IMR-90 (cell line): Measurements from ENCODE around the gene C5orf63. TPM values are rescaled to one million over a fixed set of nuclear protein-coding genes. Genes with fewer than 3 reads are reported as not detected.

Source experiments
- ATAC-seq: fragments of 200-7000 bp; cut with Tn5 transposase; 2 replicates; pipeline ENCODE4 v1.9.1; 2020; ENCODE audit warnings: low read depth, mild to moderate bottlenecking, moderate library complexity
- BruUV-seq: library from RNA; stranded (reverse); fragments of 400-500 nt; replicated peaks from 2 replicates; lab custom pipeline; 2021; lab: Mats Ljungman, UMichigan
- CTCF ChIA-PET: fragments of 300-600 bp; formaldehyde crosslinking; extraction: SDS; loops from one replicate; lab custom pipeline; 2021; ENCODE audit warnings: antibody characterized with exemption; lab: Yijun Ruan, JAX
- POLR2A ChIA-PET: fragments of 300-600 bp; sonication (Branson Sonifier 250); formaldehyde crosslinking; loops from one replicate; lab custom pipeline; 2022; ENCODE audit warnings: antibody characterized with exemption; ENCODE audit not compliant: unreplicated experiment; lab: Charles Lee
- DNase-seq: peaks from one replicate; pipeline ENCODE4 v3.0.0; 2013
- H2AFZ ChIP-seq: replicated peaks from 2 replicates; pipeline ENCODE3; 2013; ENCODE audit warnings: low read length, mild to moderate bottlenecking; ENCODE audit not compliant: poor library complexity
- H2AK5ac ChIP-seq: 2 replicates; pipeline ENCODE4 v1.6.1; 2013; ENCODE audit warnings: low read depth, low read length, inconsistent platforms
- H2AK9ac ChIP-seq: replicated peaks from 2 replicates; pipeline ENCODE3; 2013; ENCODE audit warnings: mild to moderate bottlenecking, low read depth, low read length, moderate library complexity; ENCODE audit not compliant: poor library complexity
- H2BK120ac ChIP-seq: 2 replicates; pipeline ENCODE4 v1.6.1; 2013; ENCODE audit warnings: low read depth, low read length, inconsistent platforms
- H2BK15ac ChIP-seq: 3 replicates; pipeline ENCODE4 v1.6.1; 2013; ENCODE audit warnings: low read depth, low read length, inconsistent platforms
- H2BK20ac ChIP-seq: 2 replicates; pipeline ENCODE4 v1.6.1; 2013; ENCODE audit warnings: low read depth, mild to moderate bottlenecking, inconsistent platforms, low read length, moderate library complexity
- H2BK5ac ChIP-seq: 2 replicates; pipeline ENCODE4 v1.6.1; 2013; ENCODE audit warnings: mild to moderate bottlenecking, low read depth, low read length, inconsistent platforms; ENCODE audit not compliant: poor library complexity, severe bottlenecking
- H3K14ac ChIP-seq: replicated peaks from 2 replicates; pipeline ENCODE4 v1.6.1; 2013; ENCODE audit warnings: low read depth, low read length, inconsistent platforms
- H3K18ac ChIP-seq: 2 replicates; pipeline ENCODE4 v1.6.1; 2013; ENCODE audit warnings: low read depth, low read length, control low read depth
- H3K23ac ChIP-seq: 2 replicates; pipeline ENCODE4 v1.6.1; 2013; ENCODE audit warnings: low read depth, low read length, inconsistent platforms
- H3K27ac ChIP-seq: 2 replicates; pipeline ENCODE4 v1.5.1; 2013; ENCODE audit warnings: mild to moderate bottlenecking, control low read depth, low read length; ENCODE audit not compliant: insufficient read depth
- H3K27me3 ChIP-seq: 2 replicates; pipeline ENCODE4 v1.6.1; 2013; ENCODE audit warnings: low read length; ENCODE audit not compliant: control insufficient read depth, insufficient read depth
- H3K36me3 ChIP-seq: 2 replicates; pipeline ENCODE4 v1.6.1; 2013; ENCODE audit warnings: low read length, mixed read lengths; ENCODE audit not compliant: control insufficient read depth, insufficient read depth
- H3K4ac ChIP-seq: 2 replicates; pipeline ENCODE4 v1.6.1; 2013; ENCODE audit warnings: low read depth, low read length, inconsistent platforms
- H3K4me1 ChIP-seq: 2 replicates; pipeline ENCODE4 v1.6.1; 2013; ENCODE audit warnings: low read length, mixed read lengths; ENCODE audit not compliant: control insufficient read depth, insufficient read depth
- H3K4me2 ChIP-seq: 2 replicates; pipeline ENCODE4 v1.6.1; 2013; ENCODE audit warnings: low read depth, mild to moderate bottlenecking, control low read depth, low read length, moderate library complexity
- H3K4me3 ChIP-seq: 2 replicates; pipeline ENCODE4 v1.5.1; 2013; ENCODE audit warnings: low read depth, mild to moderate bottlenecking, control low read depth, low read length, moderate library complexity; ENCODE audit not compliant: insufficient read depth
- H3K56ac ChIP-seq: 2 replicates; pipeline ENCODE4 v1.6.1; 2013; ENCODE audit warnings: low read length, inconsistent platforms; ENCODE audit not compliant: insufficient read depth; ENCODE audit errors: extremely low read depth
- H3K79me1 ChIP-seq, 2 experiments: 2 replicates each; pipeline ENCODE4 v1.6.1; 2013; ENCODE audit warnings: low read length in 2 of 2, inconsistent platforms in 1 of 2, low read depth in 1 of 2
- H3K9ac ChIP-seq: 2 replicates; pipeline ENCODE4 v1.6.1; 2013; ENCODE audit warnings: low read depth, low read length, control low read depth
- H3K9me1 ChIP-seq: 2 replicates; pipeline ENCODE4 v1.6.1; 2013; ENCODE audit warnings: low read length, inconsistent platforms; ENCODE audit not compliant: insufficient read depth
- H3K9me3 ChIP-seq: 2 replicates; pipeline ENCODE4 v1.6.1; 2013; ENCODE audit warnings: low read length; ENCODE audit not compliant: control insufficient read depth, insufficient read depth
- H4K20me1 ChIP-seq: 2 replicates; pipeline ENCODE4 v1.6.1; 2013; ENCODE audit warnings: low read length, inconsistent platforms; ENCODE audit not compliant: insufficient read depth
- H4K5ac ChIP-seq: 2 replicates; pipeline ENCODE4 v1.6.1; 2013; ENCODE audit warnings: mild to moderate bottlenecking, low read depth, low read length, control low read depth
- H4K8ac ChIP-seq, 2 experiments: 2 replicates each; pipeline ENCODE4 v1.6.1; 2013; ENCODE audit warnings: low read depth in 2 of 2, low read length in 2 of 2, control low read depth in 1 of 2, inconsistent platforms in 1 of 2
- H4K91ac ChIP-seq: 2 replicates; pipeline ENCODE4 v1.6.1; 2013; ENCODE audit warnings: low read depth, low read length, inconsistent platforms; ENCODE audit not compliant: insufficient read depth
- BHLHE40 ChIP-seq: fragments of 150-350 bp; IDR thresholded peaks from 2 replicates; pipeline ENCODE4 v1.6.1; 2016; ENCODE audit warnings: mild to moderate bottlenecking, low read depth, low read length
- CEBPB ChIP-seq: IDR thresholded peaks from 2 replicates; pipeline ENCODE4 v1.6.1; 2012; ENCODE audit warnings: low read depth, low read length, improper control_type of control experiment
- CHD1 ChIP-seq: IDR thresholded peaks from 2 replicates; pipeline ENCODE4 v1.6.1; 2012; ENCODE audit warnings: low read depth, low read length, improper control_type of control experiment
- MAFK ChIP-seq: IDR thresholded peaks from 2 replicates; pipeline ENCODE4 v1.6.1; 2012; ENCODE audit warnings: low read depth, low read length, improper control_type of control experiment
- MXI1 ChIP-seq: IDR thresholded peaks from 2 replicates; pipeline ENCODE4 v1.6.1; 2012; ENCODE audit warnings: low read depth, mild to moderate bottlenecking, low read length, moderate library complexity, borderline replicate concordance
- RAD21 ChIP-seq: IDR thresholded peaks from 2 replicates; pipeline ENCODE4 v1.6.1; 2012; ENCODE audit warnings: low read length, improper control_type of control experiment
- RCOR1 ChIP-seq: IDR thresholded peaks from 2 replicates; pipeline ENCODE4 v1.6.1; 2012; ENCODE audit warnings: mild to moderate bottlenecking, low read length, improper control_type of control experiment; ENCODE audit not compliant: insufficient replicate concordance
- WGBS, 2 experiments: methylation state at CpG; one replicate each; pipeline versions ENCODE4 v1.1.5 to v1.1.7; 2013; ENCODE audit warnings: missing lambda C conversion rate in 2 of 2; ENCODE audit not compliant: insufficient read length in 1 of 2; ENCODE audit errors: extremely low coverage in 2 of 2; 5-methylcytosine and 5-hydroxymethylcytosine counted together
- dilution Hi-C: fragments of 300-500 bp; cut with HindIII; formaldehyde crosslinking; loops from one replicate; pipeline ENCODE4 v1.14.3; 2018; ENCODE audit warnings: low sequenced_read_pairs; ENCODE audit not compliant: unreplicated experiment
- in situ Hi-C: fragments of 300-500 bp; cut with MboI; formaldehyde crosslinking; loops from 3 replicates; pipeline ENCODE4 v1.14.3; 2019; ENCODE audit warnings: low sequenced_read_pairs, inconsistent platforms, mixed read lengths
- intact Hi-C: fragments of 100-400 bp; cut with micrococcal nuclease; formaldehyde crosslinking; loops from 2 replicates; pipeline ENCODE4 v1.10.0; 2022
- polyA plus RNA-seq, 3 experiments: library from polyadenylated mRNA; depleted of rRNA; stranded (reverse); fragments of >200 nt; gene quantifications; 2 replicates each; pipeline ENCODE4 v1.2.3, GENCODE V29; 2012; ENCODE audit warnings: low replicate concordance in 1 of 3
- total RNA-seq: library from RNA; depleted of rRNA; stranded (reverse); fragments of >200 nt; gene quantifications from 2 replicates; pipeline ENCODE4 v1.2.3, GENCODE V29; 2012
- TF ChIP-seq, protein P1 (sequence below): fragments of 150-350 bp; IDR thresholded peaks from 2 replicates; pipeline ENCODE4 v1.6.1; 2017; ENCODE audit warnings: mild to moderate bottlenecking, antibody characterized with exemption, low read length, low read depth

The C5orf63 gene
- total and polyA plus RNA-seq, 2 of the 4 experiments (the other 2 are of a cell fraction): 0.72 to 1.1 TPM

DNA sequence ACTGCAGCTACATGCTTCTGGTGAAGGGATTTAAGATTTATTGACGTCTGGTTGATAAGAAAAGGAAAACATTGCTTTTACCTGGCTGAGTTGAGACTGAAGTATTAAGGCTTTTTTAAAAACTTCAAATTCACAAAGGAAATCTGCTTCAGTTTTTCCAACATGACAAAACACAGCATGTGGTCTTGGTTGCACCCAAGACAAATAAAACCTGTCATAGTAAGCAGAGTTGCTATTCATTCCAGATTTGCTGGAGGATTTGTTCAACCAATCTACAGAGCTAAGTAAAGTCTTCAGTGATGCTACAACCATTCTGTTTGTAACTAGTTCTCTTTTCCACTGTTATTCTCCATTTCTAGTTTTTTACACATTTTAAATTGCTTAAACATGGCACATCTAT, 11.3 kb downstream of the C5orf63 start:
- no peak overlapping the region for H4K5ac ChIP-seq
- no peak overlapping the region for H3K23ac ChIP-seq
- H2BK20ac ChIP-seq: no peak overlapping the region
- H3K9ac ChIP-seq: no peak overlapping the region
- H3K18ac ChIP-seq: no peak overlapping the region
- H3K9me1 ChIP-seq: no peaks in the 10 kb centered on the region
- H3K36me3 ChIP-seq: no peaks in the 10 kb centered on the region
- no peaks in the 10 kb centered on the region for H3K9me3 ChIP-seq
- no peaks in the 10 kb centered on the region for H3K4me1 ChIP-seq
- no peak overlapping the region for H4K8ac ChIP-seq
- TF ChIP-seq CHD1: no peak
- TF ChIP-seq RAD21: no peak
- no peak for TF ChIP-seq RCOR1
- TF ChIP-seq, protein P1, sequence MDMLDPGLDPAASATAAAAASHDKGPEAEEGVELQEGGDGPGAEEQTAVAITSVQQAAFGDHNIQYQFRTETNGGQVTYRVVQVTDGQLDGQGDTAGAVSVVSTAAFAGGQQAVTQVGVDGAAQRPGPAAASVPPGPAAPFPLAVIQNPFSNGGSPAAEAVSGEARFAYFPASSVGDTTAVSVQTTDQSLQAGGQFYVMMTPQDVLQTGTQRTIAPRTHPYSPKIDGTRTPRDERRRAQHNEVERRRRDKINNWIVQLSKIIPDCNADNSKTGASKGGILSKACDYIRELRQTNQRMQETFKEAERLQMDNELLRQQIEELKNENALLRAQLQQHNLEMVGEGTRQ: no peak
- TF ChIP-seq MXI1: no peak
- TF ChIP-seq CEBPB: no peak
- TF ChIP-seq MAFK: no peak
- TF ChIP-seq BHLHE40: no peak
- H4K20me1 ChIP-seq: no peaks in the 10 kb centered on the region
- no peak overlapping the region for H2AK9ac ChIP-seq
- no peak for ATAC-seq
- H4K91ac ChIP-seq: no peak overlapping the region
- BruUV-seq: no TSS peak
- H3K4me2 ChIP-seq: no peak overlapping the region
- H2BK5ac ChIP-seq: no peak overlapping the region
- H2BK120ac ChIP-seq: no peak overlapping the region
- no peak overlapping the region for H2BK15ac ChIP-seq
- no peak overlapping the region for H3K27ac ChIP-seq
- H3K14ac ChIP-seq: no peak overlapping the region
- intact Hi-C loops (no loop called here), in situ Hi-C loops (no loop called here), dilution Hi-C loops (no loop called here)
- CTCF ChIA-PET: no interaction called here
- no peak overlapping the region for H2AK5ac ChIP-seq
- H3K56ac ChIP-seq: no peak overlapping the region
- H3K4me3 ChIP-seq: no peak overlapping the region
- no peak for DNase-seq
- H3K4ac ChIP-seq: no peak overlapping the region
- WGBS, 2 experiments: no CpG with 5 or more reads among the region's 1 CpG
- no peaks in the 10 kb centered on the region for H3K27me3 ChIP-seq
- H2AFZ ChIP-seq: no peak overlapping the region
- POLR2A ChIA-PET: no interaction called here
- H3K79me1 ChIP-seq: no peaks in the 10 kb centered on the region
